Brain microvascular endothelial cell (primary cell): ENCODE data around the gene BTBD9.

ENCODE experiments used
- DNase-seq: peaks from one replicate; pipeline ENCODE4 v3.0.0-alpha.2; 2020
- H3K27ac ChIP-seq: fragments of 250-450 bp; sonication (Bioruptor Pico); 2 replicates; pipeline ENCODE4 v1.5.1; 2020; ENCODE audit warnings: mild to moderate bottlenecking, moderate library complexity
- H3K27me3 ChIP-seq: fragments of 250-450 bp; sonication (Bioruptor Pico); replicated peaks from 2 replicates; pipeline ENCODE4 v1.5.1; 2020; ENCODE audit warnings: mild to moderate bottlenecking
- H3K36me3 ChIP-seq: fragments of 250-450 bp; sonication (Bioruptor Pico); replicated peaks from 2 replicates; pipeline ENCODE4 v1.5.1; 2020; ENCODE audit warnings: mild to moderate bottlenecking
- H3K4me3 ChIP-seq: 2 replicates; pipeline ENCODE4 v1.5.1; 2011; ENCODE audit warnings: low read depth, mild to moderate bottlenecking, control low read depth, low read length, moderate library complexity
- in situ Hi-C: cut with HindIII; loops from 2 replicates; pipeline ENCODE4 v1.10.0; 2017; ENCODE audit warnings: low sequenced_read_pairs, low pct_ligation_motif_present
- TF ChIP-seq, protein P1 (sequence below): IDR thresholded peaks from 2 replicates; pipeline ENCODE4 v1.5.1; 2011; ENCODE audit warnings: low read depth, mild to moderate bottlenecking, moderate library complexity, low read length, control low read depth, inconsistent platforms; ENCODE audit errors: missing control alignments

BTBD9 gene

DNA sequence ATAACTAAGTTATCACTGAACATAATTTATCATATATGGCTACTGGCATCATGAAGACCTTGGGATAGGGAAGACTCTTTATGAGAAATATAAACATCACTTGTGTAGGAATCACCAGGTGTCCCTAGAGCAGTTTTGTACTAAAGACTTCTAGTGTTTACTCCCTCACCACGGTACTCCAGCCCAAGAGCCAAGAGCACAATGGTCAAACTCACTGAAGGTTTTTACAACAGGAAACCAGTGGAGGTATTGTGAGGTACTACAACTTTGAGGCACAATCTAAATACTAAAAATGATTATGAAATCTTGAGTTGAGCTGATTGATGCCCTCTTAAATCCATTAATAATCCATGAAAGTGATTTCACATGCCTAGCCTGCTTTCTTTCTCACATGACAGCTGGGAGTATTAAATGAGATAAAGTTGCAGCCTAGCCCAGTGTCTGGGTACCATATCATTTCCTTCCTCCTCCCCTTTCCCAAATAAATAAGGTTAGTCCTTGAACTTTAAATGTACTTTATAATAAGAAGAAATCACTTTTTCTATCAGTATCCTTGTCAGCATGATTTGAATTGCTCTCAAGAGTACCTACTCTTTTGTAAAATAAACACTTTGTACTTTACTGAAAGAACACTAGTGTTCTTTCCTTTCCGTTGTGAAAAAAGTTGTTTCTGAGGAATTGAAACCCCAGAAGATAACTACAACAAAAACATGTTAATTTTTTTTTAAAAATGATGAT is 36.7 kb upstream of the BTBD9 start:
- no peak overlapping the region for H3K4me3 ChIP-seq
- H3K27me3 ChIP-seq, result no peaks in the 10 kb centered on the region
- no peak for DNase-seq
- TF ChIP-seq, protein P1, sequence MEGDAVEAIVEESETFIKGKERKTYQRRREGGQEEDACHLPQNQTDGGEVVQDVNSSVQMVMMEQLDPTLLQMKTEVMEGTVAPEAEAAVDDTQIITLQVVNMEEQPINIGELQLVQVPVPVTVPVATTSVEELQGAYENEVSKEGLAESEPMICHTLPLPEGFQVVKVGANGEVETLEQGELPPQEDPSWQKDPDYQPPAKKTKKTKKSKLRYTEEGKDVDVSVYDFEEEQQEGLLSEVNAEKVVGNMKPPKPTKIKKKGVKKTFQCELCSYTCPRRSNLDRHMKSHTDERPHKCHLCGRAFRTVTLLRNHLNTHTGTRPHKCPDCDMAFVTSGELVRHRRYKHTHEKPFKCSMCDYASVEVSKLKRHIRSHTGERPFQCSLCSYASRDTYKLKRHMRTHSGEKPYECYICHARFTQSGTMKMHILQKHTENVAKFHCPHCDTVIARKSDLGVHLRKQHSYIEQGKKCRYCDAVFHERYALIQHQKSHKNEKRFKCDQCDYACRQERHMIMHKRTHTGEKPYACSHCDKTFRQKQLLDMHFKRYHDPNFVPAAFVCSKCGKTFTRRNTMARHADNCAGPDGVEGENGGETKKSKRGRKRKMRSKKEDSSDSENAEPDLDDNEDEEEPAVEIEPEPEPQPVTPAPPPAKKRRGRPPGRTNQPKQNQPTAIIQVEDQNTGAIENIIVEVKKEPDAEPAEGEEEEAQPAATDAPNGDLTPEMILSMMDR, result no peak
- H3K27ac ChIP-seq, result no peak overlapping the region
- peaks cover 33% of the 10 kb centered on the region for H3K36me3 ChIP-seq
- in situ Hi-C loops, result no loop called here

DNA sequence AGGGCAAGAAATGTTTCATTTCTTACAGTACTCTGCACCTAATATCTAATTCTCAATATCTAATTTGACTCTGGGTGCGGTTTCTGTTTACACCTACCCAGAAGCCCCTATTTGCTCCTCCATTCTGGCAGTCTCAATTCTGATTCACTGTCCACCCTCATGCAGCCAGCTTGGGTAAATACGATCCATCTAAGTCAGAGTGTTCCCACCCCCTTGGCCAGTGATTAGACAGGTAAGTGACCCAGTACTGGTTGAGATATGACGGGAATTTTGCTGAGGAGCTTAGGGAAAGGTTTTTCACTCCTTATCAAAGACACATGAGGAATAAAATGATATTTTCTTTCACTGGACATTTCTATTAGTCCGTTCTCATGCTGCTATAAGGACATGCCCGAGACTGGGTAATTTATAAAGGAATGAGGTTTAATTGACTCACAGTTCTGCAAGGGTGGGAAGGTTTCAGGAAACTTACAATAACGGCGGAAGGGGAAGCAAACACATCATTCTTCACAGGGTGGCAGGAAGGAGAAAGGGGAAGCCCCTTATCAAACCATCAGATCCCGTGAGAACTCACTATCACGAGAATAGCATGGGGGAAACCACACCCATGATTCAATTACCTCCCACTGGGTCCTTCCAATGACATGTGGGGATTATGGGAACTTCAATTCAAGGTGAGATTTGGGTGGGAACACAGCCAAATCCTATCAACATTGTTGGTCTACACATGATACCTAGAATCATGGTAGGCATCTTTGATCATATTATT is 33.9 kb upstream of the BTBD9 start:
- peaks cover 30% of the 10 kb centered on the region for H3K36me3 ChIP-seq
- H3K27me3 ChIP-seq, result no peaks in the 10 kb centered on the region
- TF ChIP-seq, protein P1, result no peak
- in situ Hi-C loops, result no loop called here
- no peak for DNase-seq
- no peak overlapping the region for H3K27ac ChIP-seq
- no peak overlapping the region for H3K4me3 ChIP-seq

DNA sequence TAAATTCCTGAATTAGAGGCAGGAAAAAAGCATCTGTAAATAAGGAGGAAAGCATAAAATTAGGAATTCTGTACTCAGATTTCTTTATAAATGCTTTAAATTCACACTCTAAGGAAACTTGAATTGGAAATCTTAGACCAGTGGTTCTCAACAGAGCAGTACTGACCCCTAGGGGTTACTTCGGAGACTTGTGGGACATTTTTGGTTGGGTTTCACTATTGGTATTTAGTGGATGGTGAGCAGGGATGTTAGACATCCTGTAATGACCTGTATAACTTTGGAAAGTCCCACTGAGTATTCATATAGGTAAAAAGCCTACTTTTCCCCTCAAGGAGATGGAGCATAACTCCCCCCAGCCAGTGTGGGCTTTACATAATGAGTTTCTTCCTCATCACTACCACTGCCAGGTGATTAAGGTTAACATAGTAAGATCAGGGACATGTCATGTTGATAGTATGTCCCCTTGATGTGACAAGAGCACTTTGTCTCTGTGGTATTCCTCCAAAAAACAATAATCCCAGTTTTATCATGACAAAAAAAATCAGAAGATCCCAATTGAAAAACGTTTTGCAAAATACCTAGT is 32.2 kb upstream of the BTBD9 start:
- peak; percentile 44 for DNase-seq
- Histone ChIP-seq H3K27ac (no peak overlapping the region), H3K27me3 (no peaks in the 10 kb centered on the region), H3K36me3 (peaks cover 19% of the 10 kb centered on the region), H3K4me3 (no peak overlapping the region)
- in situ Hi-C loops, result no loop called here
- TF ChIP-seq, protein P1, result peak; percentile 74

DNA sequence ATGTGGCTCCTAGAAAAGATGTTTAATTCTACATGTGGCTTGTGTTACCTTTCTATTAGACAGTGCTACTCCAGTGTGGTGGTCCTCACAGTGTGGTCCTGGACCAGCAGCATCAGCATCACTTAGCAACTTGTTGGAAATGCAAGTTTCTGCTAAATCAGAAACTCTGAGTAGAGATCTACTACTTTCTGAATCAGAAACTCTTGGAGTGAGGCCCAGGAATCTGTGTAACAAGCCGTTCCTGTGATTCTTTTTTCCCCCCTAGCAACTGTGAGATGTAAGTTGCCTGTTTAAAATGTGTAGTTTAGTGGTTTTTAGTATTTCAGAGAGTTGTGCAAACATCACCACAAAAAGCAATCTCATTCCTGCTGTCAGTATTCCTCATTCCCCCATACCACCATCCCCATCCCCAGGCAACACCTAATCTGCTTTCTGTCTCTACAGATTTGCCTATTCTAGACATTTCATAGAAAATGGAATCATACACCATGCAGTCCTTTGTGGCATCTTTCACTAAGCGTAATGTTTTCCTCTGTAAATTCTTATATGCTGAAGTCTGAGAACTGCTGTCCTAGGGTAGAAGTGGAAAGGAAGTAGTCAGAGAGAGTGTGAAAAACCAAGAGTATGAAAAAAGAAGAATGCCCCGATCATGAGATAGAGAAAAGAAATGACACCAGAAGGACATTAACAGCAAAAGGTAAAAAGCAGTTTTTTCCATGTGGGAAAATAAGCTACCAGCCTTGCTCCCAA is 18.9 kb upstream of the BTBD9 start:
- Histone ChIP-seq H3K27me3 (no peaks in the 10 kb centered on the region), H3K36me3 (no peaks in the 10 kb centered on the region), H3K4me3 (no peak overlapping the region), H3K27ac (no peak overlapping the region)
- in situ Hi-C loops, result no loop called here
- TF ChIP-seq, protein P1, result no peak
- DNase-seq, result no peak

DNA sequence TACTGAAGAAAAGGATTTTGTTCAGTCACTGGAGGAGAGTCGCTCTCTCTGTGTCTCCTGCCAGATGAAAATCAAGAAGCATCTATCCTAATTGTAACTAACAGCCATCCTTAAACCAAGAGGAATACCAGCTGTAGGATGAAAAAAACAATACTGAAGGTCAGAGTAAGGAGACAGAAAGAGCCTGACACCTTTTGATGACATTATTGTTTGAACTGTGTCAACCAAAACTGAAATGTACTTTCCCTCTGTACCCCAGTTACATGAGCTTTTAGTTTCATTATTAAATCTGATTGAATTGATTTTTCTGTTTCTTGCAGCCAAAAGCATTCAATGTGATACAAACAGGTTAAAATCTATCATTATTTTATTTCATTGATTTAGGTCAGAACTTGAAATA is 17.2 kb upstream of the BTBD9 start:
- DNase-seq, result no peak
- H3K27me3 ChIP-seq, result no peaks in the 10 kb centered on the region
- no peaks in the 10 kb centered on the region for H3K36me3 ChIP-seq
- TF ChIP-seq, protein P1, result no peak
- in situ Hi-C loops, result no loop called here
- H3K4me3 ChIP-seq, result no peak overlapping the region
- H3K27ac ChIP-seq, result no peak overlapping the region
